Measurements from ENCODE around the gene MORN4. TPM values are rescaled to one million over a fixed set of nuclear protein-coding genes. Genes with fewer than 3 reads are reported as not detected.
A peak's percentile ranks its signal among the peaks of the same experiment; 100 is the strongest.

The MORN4 gene
- total and polyA plus RNA-seq, 2 of the 13 experiments (the other 11 are each of a cell fraction or from before 2014, with no cell fraction given) = 3.4 to 9.1 TPM

DNA sequence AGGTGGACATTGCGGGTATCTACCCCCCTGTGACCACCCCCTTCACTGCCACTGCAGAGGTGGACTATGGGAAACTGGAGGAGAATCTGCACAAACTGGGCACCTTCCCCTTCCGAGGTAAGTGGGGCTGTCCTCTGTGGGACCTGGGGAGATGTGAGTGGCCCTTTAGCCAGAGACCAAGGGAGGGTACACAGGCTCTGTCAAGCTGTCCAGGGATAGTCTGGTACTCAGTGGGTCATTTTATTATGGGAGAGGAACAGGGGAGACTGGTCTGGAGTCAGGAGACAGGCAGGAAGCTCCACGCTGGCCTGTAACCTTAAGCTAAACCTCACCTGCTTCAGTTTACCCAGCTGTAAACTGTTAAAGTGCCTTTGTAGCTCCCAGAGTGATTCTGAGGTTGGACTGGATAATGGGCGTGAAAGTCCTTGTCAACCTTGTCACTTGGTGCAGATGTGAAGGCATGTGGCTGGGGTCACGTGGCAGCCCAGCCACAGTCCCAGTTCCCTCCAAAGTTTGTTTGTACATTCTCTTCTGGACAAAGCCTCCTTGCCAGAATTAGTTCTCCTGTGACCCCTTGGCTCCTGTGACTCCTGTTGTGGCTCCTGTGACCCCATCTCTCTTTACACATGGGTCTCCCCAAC lies 48.4 kb downstream of the MORN4 start (continued):
- TF ChIP-seq, protein P1, sequence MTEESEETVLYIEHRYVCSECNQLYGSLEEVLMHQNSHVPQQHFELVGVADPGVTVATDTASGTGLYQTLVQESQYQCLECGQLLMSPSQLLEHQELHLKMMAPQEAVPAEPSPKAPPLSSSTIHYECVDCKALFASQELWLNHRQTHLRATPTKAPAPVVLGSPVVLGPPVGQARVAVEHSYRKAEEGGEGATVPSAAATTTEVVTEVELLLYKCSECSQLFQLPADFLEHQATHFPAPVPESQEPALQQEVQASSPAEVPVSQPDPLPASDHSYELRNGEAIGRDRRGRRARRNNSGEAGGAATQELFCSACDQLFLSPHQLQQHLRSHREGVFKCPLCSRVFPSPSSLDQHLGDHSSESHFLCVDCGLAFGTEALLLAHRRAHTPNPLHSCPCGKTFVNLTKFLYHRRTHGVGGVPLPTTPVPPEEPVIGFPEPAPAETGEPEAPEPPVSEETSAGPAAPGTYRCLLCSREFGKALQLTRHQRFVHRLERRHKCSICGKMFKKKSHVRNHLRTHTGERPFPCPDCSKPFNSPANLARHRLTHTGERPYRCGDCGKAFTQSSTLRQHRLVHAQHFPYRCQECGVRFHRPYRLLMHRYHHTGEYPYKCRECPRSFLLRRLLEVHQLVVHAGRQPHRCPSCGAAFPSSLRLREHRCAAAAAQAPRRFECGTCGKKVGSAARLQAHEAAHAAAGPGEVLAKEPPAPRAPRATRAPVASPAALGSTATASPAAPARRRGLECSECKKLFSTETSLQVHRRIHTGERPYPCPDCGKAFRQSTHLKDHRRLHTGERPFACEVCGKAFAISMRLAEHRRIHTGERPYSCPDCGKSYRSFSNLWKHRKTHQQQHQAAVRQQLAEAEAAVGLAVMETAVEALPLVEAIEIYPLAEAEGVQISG (CRISPR knock-in tag; IDR thresholded peaks at IDR 0.05) = peak; percentile 65
- TF ChIP-seq, protein P2, sequence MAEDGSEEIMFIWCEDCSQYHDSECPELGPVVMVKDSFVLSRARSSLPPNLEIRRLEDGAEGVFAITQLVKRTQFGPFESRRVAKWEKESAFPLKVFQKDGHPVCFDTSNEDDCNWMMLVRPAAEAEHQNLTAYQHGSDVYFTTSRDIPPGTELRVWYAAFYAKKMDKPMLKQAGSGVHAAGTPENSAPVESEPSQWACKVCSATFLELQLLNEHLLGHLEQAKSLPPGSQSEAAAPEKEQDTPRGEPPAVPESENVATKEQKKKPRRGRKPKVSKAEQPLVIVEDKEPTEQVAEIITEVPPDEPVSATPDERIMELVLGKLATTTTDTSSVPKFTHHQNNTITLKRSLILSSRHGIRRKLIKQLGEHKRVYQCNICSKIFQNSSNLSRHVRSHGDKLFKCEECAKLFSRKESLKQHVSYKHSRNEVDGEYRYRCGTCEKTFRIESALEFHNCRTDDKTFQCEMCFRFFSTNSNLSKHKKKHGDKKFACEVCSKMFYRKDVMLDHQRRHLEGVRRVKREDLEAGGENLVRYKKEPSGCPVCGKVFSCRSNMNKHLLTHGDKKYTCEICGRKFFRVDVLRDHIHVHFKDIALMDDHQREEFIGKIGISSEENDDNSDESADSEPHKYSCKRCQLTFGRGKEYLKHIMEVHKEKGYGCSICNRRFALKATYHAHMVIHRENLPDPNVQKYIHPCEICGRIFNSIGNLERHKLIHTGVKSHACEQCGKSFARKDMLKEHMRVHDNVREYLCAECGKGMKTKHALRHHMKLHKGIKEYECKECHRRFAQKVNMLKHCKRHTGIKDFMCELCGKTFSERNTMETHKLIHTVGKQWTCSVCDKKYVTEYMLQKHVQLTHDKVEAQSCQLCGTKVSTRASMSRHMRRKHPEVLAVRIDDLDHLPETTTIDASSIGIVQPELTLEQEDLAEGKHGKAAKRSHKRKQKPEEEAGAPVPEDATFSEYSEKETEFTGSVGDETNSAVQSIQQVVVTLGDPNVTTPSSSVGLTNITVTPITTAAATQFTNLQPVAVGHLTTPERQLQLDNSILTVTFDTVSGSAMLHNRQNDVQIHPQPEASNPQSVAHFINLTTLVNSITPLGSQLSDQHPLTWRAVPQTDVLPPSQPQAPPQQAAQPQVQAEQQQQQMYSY (CRISPR knock-in tag; IDR thresholded peaks at IDR 0.05) = no peak
- no peak for TF ChIP-seq PAWR (CRISPR knock-in tag; IDR thresholded peaks at IDR 0.05; ENCODE audit: borderline replicate concordance)
- TF ChIP-seq SOX5 (CRISPR knock-in tag; IDR thresholded peaks at IDR 0.05; ENCODE audit: borderline replicate concordance) = no peak
- TF ChIP-seq, protein P3, sequence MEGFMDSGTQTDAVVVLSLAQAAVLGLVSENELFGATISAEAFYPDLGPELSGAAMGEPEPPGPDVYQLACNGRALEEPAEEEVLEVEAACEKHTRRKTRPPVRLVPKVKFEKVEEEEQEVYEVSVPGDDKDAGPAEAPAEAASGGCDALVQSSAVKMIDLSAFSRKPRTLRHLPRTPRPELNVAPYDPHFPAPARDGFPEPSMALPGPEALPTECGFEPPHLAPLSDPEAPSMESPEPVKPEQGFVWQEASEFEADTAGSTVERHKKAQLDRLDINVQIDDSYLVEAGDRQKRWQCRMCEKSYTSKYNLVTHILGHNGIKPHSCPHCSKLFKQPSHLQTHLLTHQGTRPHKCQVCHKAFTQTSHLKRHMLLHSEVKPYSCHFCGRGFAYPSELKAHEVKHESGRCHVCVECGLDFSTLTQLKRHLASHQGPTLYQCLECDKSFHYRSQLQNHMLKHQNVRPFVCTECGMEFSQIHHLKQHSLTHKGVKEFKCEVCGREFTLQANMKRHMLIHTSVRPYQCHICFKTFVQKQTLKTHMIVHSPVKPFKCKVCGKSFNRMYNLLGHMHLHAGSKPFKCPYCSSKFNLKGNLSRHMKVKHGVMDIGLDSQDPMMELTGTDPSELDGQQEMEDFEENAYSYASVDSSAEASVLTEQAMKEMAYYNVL (CRISPR knock-in tag; IDR thresholded peaks at IDR 0.05; ENCODE audit: borderline replicate concordance) = no peak
- TF ChIP-seq, protein P4, sequence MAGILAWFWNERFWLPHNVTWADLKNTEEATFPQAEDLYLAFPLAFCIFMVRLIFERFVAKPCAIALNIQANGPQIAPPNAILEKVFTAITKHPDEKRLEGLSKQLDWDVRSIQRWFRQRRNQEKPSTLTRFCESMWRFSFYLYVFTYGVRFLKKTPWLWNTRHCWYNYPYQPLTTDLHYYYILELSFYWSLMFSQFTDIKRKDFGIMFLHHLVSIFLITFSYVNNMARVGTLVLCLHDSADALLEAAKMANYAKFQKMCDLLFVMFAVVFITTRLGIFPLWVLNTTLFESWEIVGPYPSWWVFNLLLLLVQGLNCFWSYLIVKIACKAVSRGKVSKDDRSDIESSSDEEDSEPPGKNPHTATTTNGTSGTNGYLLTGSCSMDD (CRISPR knock-in tag; IDR thresholded peaks at IDR 0.05) = no peak
- TF ChIP-seq ZNF256 (CRISPR knock-in tag; conservative IDR thresholded peaks at IDR 0.05) = 0 out of 2 replicates have a peak, but pooled peaks have one; percentile 72
- TF ChIP-seq SIX4 (CRISPR knock-in tag; IDR thresholded peaks at IDR 0.05) = no peak
- TF ChIP-seq HNRNPUL1 (IDR thresholded peaks at IDR 0.05; ENCODE audit: low read depth, low read length) = no peak
- 0 out of 2 replicates have a peak, but pooled peaks have one; percentile 40 for TF ChIP-seq PPARG (CRISPR knock-in tag; conservative IDR thresholded peaks at IDR 0.05)
- TF ChIP-seq, protein P5, sequence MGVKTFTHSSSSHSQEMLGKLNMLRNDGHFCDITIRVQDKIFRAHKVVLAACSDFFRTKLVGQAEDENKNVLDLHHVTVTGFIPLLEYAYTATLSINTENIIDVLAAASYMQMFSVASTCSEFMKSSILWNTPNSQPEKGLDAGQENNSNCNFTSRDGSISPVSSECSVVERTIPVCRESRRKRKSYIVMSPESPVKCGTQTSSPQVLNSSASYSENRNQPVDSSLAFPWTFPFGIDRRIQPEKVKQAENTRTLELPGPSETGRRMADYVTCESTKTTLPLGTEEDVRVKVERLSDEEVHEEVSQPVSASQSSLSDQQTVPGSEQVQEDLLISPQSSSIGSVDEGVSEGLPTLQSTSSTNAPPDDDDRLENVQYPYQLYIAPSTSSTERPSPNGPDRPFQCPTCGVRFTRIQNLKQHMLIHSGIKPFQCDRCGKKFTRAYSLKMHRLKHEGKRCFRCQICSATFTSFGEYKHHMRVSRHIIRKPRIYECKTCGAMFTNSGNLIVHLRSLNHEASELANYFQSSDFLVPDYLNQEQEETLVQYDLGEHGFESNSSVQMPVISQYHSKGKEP (CRISPR knock-in tag; IDR thresholded peaks at IDR 0.05) = no peak
- no peak for TF ChIP-seq ZSCAN20 (CRISPR knock-in tag; IDR thresholded peaks at IDR 0.05; ENCODE audit: borderline replicate concordance)
- no peak for TF ChIP-seq SMAD9 (CRISPR knock-in tag; IDR thresholded peaks at IDR 0.05)
- TF ChIP-seq ZNF768 (CRISPR knock-in tag; IDR thresholded peaks at IDR 0.05) = no peak
- TF ChIP-seq ZNF180 (CRISPR knock-in tag; IDR thresholded peaks at IDR 0.05; ENCODE audit: borderline replicate concordance, low read depth) = no peak
- TF ChIP-seq CEBPB (IDR thresholded peaks at IDR 0.05; ENCODE audit: borderline replicate concordance, low read depth, low read length) = no peak
- TF ChIP-seq RXRA (CRISPR knock-in tag; IDR thresholded peaks at IDR 0.05) = no peak
- no peak for TF ChIP-seq ZNF709 (CRISPR knock-in tag; IDR thresholded peaks at IDR 0.05)
- no peak for TF ChIP-seq ZNF235 (CRISPR knock-in tag; IDR thresholded peaks at IDR 0.05; ENCODE audit: borderline replicate concordance)

All from HepG2 (cell line).